GM06990 (cell line): ENCODE data around the gene PSMA7.

ENCODE experiments used
- DNase-seq: peaks from one replicate; pipeline ENCODE4 v3.0.0-alpha.2; 2011; ENCODE audit not compliant: insufficient read length; ENCODE audit errors: extremely low read depth
- H3K27me3 ChIP-seq: replicated peaks from 2 replicates; pipeline ENCODE4 v1.6.0; 2011; ENCODE audit warnings: low read length; ENCODE audit not compliant: control insufficient read depth, insufficient read depth
- H3K36me3 ChIP-seq: 2 replicates; pipeline ENCODE4 v1.5.1; 2011; ENCODE audit warnings: low read length; ENCODE audit not compliant: control insufficient read depth, insufficient read depth
- H3K4me3 ChIP-seq: replicated peaks from 2 replicates; pipeline ENCODE4 v1.5.1; 2011; ENCODE audit warnings: low read depth, mild to moderate bottlenecking, control low read depth, low read length
- TF ChIP-seq, protein P1 (sequence below): IDR thresholded peaks from 2 replicates; pipeline ENCODE4 v1.5.1; 2011; ENCODE audit warnings: low read length, control low read depth, mild to moderate bottlenecking, inconsistent platforms; ENCODE audit not compliant: insufficient read depth, poor library complexity, severe bottlenecking

Gene PSMA7

DNA sequence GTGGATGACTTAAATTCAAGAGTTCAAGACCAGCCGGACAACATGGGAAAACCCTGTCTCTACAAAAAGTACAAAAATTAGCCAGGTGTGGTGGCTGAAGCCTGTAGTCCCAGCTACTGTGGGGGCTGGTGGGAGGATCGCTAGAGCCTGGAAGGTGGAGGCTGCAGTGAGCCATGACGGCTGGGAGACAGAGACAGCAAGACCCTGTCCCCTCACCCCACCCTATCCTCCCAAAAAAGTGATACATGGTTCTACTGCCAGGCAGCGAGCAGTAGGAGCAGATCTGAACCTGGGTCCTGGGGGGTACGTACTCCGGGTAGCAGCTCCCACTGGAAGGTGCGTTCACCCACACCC is 2.2 kb downstream of the PSMA7 start:
- no peaks in the 10 kb centered on the region for H3K27me3 ChIP-seq
- TF ChIP-seq, protein P1, sequence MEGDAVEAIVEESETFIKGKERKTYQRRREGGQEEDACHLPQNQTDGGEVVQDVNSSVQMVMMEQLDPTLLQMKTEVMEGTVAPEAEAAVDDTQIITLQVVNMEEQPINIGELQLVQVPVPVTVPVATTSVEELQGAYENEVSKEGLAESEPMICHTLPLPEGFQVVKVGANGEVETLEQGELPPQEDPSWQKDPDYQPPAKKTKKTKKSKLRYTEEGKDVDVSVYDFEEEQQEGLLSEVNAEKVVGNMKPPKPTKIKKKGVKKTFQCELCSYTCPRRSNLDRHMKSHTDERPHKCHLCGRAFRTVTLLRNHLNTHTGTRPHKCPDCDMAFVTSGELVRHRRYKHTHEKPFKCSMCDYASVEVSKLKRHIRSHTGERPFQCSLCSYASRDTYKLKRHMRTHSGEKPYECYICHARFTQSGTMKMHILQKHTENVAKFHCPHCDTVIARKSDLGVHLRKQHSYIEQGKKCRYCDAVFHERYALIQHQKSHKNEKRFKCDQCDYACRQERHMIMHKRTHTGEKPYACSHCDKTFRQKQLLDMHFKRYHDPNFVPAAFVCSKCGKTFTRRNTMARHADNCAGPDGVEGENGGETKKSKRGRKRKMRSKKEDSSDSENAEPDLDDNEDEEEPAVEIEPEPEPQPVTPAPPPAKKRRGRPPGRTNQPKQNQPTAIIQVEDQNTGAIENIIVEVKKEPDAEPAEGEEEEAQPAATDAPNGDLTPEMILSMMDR = no peak
- DNase-seq = no peak
- peaks cover 33% of the 10 kb centered on the region for H3K36me3 ChIP-seq
- peak overlapping the region; percentile 85 for H3K4me3 ChIP-seq

- Histone ChIP-seq H3K27me3 (no peaks in the 10 kb centered on the region), H3K4me3 (no peak overlapping the region), H3K36me3 (peaks cover 38% of the 10 kb centered on the region)
- DNase-seq = no peak
- TF ChIP-seq, protein P1 = no peak
Observed at GRCh38 chr20:62139636-62140035, 3.6 kb downstream of the PSMA7 start.

DNA sequence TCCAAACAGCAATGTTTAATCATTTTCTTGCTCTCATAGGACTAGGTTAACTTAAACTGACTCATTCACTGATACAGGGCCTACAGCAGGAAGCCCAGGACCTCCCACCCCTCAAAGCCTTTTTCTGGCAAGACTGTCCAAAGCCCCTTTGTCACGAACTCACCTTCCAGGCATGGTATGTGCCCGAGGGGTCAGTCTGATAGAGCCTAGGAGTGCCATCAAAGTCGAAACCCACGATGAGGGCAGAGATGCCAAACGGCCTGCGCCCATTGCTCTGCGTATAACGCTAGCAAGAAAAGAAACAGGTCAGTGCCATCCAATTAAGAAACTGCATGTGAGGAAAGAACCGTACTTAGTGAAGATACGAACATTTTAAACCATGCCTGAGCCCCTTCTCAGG is 4.3 kb downstream of the PSMA7 start:
- no peak for DNase-seq
- Histone ChIP-seq H3K4me3 (no peak overlapping the region), H3K27me3 (no peaks in the 10 kb centered on the region), H3K36me3 (peaks cover 40% of the 10 kb centered on the region)
- TF ChIP-seq, protein P1 = no peak

DNA sequence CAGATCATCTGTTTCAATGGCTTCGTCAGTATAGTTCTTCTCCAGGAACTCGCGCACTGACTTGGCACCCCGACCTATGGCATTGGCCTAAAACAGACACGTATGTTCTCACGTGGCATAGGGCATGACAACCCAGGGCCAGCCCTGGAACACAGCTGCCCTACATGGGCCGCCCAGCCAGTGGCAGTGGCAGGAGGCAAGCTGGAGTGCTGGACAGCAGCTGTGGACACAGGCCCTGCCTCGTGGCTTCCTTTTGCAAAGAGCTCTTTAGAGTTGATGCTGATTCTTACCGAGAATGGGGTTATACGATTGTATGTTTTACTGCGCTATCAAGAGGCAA is 5.0 kb downstream of the PSMA7 start:
- no peak for DNase-seq
- Histone ChIP-seq H3K36me3 (peaks cover 45% of the 10 kb centered on the region), H3K4me3 (no peak overlapping the region), H3K27me3 (no peaks in the 10 kb centered on the region)
- TF ChIP-seq, protein P1 = no peak

DNA sequence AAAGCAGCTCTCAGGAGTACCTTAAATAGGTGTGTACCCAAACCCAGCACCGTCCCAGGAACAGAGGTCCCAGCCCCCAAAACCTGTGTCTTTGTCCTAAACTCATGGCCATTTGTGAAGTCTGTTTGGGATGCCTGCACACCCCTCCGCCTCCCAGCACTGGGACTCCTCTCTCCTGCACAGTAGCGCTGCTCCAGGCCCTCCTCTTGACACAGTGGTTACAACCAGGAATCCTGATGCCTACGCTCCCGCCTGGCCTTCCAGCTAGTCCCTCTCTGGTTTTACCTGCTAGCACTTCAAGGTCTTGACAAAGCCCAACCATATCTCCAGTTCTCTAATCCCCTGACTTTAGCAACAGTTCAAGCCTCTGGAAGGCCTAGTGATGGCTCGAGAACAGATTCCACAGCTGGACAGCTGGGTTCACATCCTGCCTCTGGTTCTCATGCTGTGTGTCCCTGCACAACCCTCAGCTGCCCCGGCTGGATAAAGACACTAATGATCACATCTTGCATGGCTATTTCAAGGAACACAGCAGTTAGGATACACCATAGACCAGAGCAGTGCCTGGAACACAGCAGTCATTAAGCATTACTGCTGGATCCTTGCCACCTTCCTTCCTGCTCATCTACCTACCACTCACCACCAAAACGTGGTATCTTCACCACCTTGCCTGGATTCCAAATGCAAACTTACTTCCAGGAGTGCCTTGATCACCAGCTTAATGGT is 5.6 kb downstream of the PSMA7 start:
- H3K27me3 ChIP-seq = no peaks in the 10 kb centered on the region
- TF ChIP-seq, protein P1 = no peak
- peaks cover 49% of the 10 kb centered on the region for H3K36me3 ChIP-seq
- H3K4me3 ChIP-seq = no peak overlapping the region
- DNase-seq = no peak

DNA sequence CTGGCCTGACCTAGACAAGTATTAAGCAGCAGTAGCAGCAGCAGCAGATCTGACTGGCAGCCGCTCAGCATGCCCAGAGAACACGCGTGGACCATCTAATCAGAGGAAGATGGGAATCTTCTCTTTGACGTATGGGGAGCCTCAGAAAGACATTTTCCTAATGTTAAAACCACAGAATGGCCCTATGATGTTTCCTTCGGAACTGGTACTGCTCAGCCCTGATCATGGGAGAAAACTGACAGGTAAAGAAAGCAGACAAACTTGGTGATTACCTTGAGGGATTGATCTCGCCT is 6.2 kb downstream of the PSMA7 start:
- Histone ChIP-seq H3K27me3 (no peaks in the 10 kb centered on the region), H3K36me3 (peaks cover 52% of the 10 kb centered on the region), H3K4me3 (no peak overlapping the region)
- TF ChIP-seq, protein P1 = no peak
- DNase-seq = no peak
